Neural progenitor cell (in vitro differentiated cells): ENCODE data around the gene DNAH14. TPM values are rescaled to one million over a fixed set of nuclear protein-coding genes. Genes with fewer than 3 reads are reported as not detected.

ENCODE experiments used
- DNase-seq: peaks from one replicate; pipeline ENCODE4 v3.0.0-alpha.2; 2016; ENCODE audit warnings: low spot score
- H2AFZ ChIP-seq: fragments of 200-600 bp; sonication (generic); replicated peaks from 2 replicates; pipeline ENCODE4 v1.6.1; 2016; ENCODE audit warnings: antibody characterized with exemption
- H3F3A ChIP-seq: fragments of 200-600 bp; sonication (generic); 2 replicates; pipeline ENCODE4 v1.6.1; 2016; ENCODE audit warnings: antibody characterized with exemption, low read depth
- H3K27ac ChIP-seq: fragments of 200-600 bp; sonication (generic); 2 replicates; pipeline ENCODE4 v1.5.1; 2016; ENCODE audit warnings: mild to moderate bottlenecking
- H3K27me3 ChIP-seq: fragments of 200-600 bp; sonication (generic); 2 replicates; pipeline ENCODE4 v1.6.1; 2016; ENCODE audit warnings: mild to moderate bottlenecking, moderate library complexity
- H3K36me3 ChIP-seq: fragments of 200-600 bp; sonication (generic); 2 replicates; pipeline ENCODE4 v1.5.1; 2016
- H3K4me1 ChIP-seq: fragments of 200-600 bp; sonication (generic); 2 replicates; pipeline ENCODE4 v1.6.1; 2016; ENCODE audit warnings: mixed run types
- H3K4me2 ChIP-seq: fragments of 200-600 bp; sonication (generic); 2 replicates; pipeline ENCODE4 v1.6.1; 2016
- H3K4me3 ChIP-seq: fragments of 200-600 bp; sonication (generic); 2 replicates; pipeline ENCODE4 v1.5.1; 2016
- H3K79me2 ChIP-seq: fragments of 200-600 bp; sonication (generic); 2 replicates; pipeline ENCODE4 v1.6.1; 2016; ENCODE audit warnings: low read depth
- H3K9ac ChIP-seq: fragments of 200-600 bp; sonication (generic); 2 replicates; pipeline ENCODE4 v1.6.1; 2016
- H3K9me3 ChIP-seq: fragments of 200-600 bp; sonication (generic); 2 replicates; pipeline ENCODE4 v1.5.1; 2016; ENCODE audit warnings: low read depth
- H4K20me1 ChIP-seq: fragments of 200-600 bp; sonication (generic); 2 replicates; pipeline ENCODE4 v1.6.1; 2016; ENCODE audit warnings: low read depth
- H3K27ac Mint-ChIP-seq: 3 replicates; pipeline ENCODE4 v1.8.0; 2021; ENCODE audit warnings: mixed read lengths
- H3K27me3 Mint-ChIP-seq: 2 replicates; pipeline ENCODE4 v1.8.0; 2022; ENCODE audit warnings: low read depth, mild to moderate bottlenecking, inconsistent platforms, moderate library complexity, mixed read lengths; ENCODE audit not compliant: insufficient read depth
- H3K36me3 Mint-ChIP-seq: 3 replicates; pipeline ENCODE4 v1.8.0; 2021; ENCODE audit warnings: mixed read lengths
- H3K4me1 Mint-ChIP-seq: 3 replicates; pipeline ENCODE4 v1.8.0; 2021; ENCODE audit warnings: mixed read lengths
- H3K4me3 Mint-ChIP-seq: 3 replicates; pipeline ENCODE4 v1.8.0; 2021; ENCODE audit warnings: mild to moderate bottlenecking, moderate library complexity, mixed read lengths
- H3K9me3 Mint-ChIP-seq: 3 replicates; pipeline ENCODE4 v1.8.0; 2020; ENCODE audit warnings: mixed read lengths
- EZH2 ChIP-seq: fragments of 200-600 bp; sonication (generic); IDR thresholded peaks from 2 replicates; pipeline ENCODE4 v1.6.1; 2017; ENCODE audit warnings: antibody characterized with exemption, mild to moderate bottlenecking, moderate library complexity
- EZH2phosphoT487 ChIP-seq: fragments of 200-600 bp; sonication (generic); IDR thresholded peaks from 2 replicates; pipeline ENCODE4 v1.6.1; 2017; ENCODE audit warnings: antibody characterized with exemption
- total RNA-seq: library from RNA; depleted of rRNA; stranded (reverse); fragments of >200 nt; gene quantifications from 2 replicates; pipeline ENCODE4 v1.2.3, GENCODE V29; 2015; ENCODE audit warnings: low replicate concordance
- TF ChIP-seq, protein P1 (sequence below): fragments of 200-600 bp; sonication (generic); IDR thresholded peaks from 2 replicates; pipeline ENCODE4 v1.5.1; 2017; ENCODE audit warnings: antibody characterized with exemption, mild to moderate bottlenecking

DNAH14 gene
- total RNA-seq, 1 donor from 2014 or later, result 118 TPM

DNA sequence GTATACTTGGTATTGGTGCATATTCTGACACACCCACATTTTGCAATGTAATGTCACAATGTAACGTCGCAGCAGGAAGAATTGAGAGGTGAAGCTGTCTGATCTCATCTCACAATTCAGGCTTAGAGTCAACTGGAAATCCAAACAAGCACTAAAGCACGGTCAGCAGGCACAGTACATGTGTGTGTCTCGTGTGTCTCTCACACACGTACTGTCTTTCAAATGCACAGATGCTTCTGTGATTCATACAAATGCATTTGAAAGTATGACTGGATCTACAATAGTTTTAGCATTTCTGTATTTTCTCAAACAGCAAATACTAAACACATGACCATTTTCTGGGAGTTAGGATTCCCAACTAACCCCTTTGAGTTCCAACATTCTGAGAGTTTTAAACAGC lies 471.5 kb downstream of the DNAH14 start:
- Mint-ChIP-seq H3K4me1 (no peaks in the 10 kb centered on the region), H3K27me3 (no peaks in the 10 kb centered on the region), H3K36me3 (peaks cover 47% of the 10 kb centered on the region), H3K9me3 (peaks cover 2% of the 10 kb centered on the region), H3K27ac (no peak overlapping the region), H3K4me3 (no peak overlapping the region)
- no peaks in the 10 kb centered on the region for H3F3A ChIP-seq
- no peak overlapping the region for H3K9ac ChIP-seq
- H3K4me1 ChIP-seq, result no peaks in the 10 kb centered on the region
- peaks cover 9% of the 10 kb centered on the region for H3K79me2 ChIP-seq
- DNase-seq, result no peak
- no peak overlapping the region for H3K27ac ChIP-seq
- TF ChIP-seq, protein P1, sequence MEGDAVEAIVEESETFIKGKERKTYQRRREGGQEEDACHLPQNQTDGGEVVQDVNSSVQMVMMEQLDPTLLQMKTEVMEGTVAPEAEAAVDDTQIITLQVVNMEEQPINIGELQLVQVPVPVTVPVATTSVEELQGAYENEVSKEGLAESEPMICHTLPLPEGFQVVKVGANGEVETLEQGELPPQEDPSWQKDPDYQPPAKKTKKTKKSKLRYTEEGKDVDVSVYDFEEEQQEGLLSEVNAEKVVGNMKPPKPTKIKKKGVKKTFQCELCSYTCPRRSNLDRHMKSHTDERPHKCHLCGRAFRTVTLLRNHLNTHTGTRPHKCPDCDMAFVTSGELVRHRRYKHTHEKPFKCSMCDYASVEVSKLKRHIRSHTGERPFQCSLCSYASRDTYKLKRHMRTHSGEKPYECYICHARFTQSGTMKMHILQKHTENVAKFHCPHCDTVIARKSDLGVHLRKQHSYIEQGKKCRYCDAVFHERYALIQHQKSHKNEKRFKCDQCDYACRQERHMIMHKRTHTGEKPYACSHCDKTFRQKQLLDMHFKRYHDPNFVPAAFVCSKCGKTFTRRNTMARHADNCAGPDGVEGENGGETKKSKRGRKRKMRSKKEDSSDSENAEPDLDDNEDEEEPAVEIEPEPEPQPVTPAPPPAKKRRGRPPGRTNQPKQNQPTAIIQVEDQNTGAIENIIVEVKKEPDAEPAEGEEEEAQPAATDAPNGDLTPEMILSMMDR, result no peak
- no peak for TF ChIP-seq EZH2
- TF ChIP-seq EZH2phosphoT487, result no peak
- no peak overlapping the region for H3K4me3 ChIP-seq
- H2AFZ ChIP-seq, result no peak overlapping the region
- H3K4me2 ChIP-seq, result no peak overlapping the region
- no peaks in the 10 kb centered on the region for H3K27me3 ChIP-seq
- H4K20me1 ChIP-seq, result no peaks in the 10 kb centered on the region
- no peaks in the 10 kb centered on the region for H3K9me3 ChIP-seq
- H3K36me3 ChIP-seq, result peaks cover 17% of the 10 kb centered on the region

GRCh38 chr1:225406976-225407725 lies 477.7 kb downstream of the DNAH14 start:
- Histone ChIP-seq H3F3A (no peaks in the 10 kb centered on the region), H3K9ac (no peak overlapping the region), H3K4me3 (no peak overlapping the region), H4K20me1 (peaks cover 19% of the 10 kb centered on the region), H3K4me2 (no peak overlapping the region), H3K9me3 (no peaks in the 10 kb centered on the region), H2AFZ (no peak overlapping the region), H3K79me2 (peaks cover 31% of the 10 kb centered on the region), H3K27ac (no peak overlapping the region), H3K4me1 (peaks cover 6% of the 10 kb centered on the region), H3K27me3 (no peaks in the 10 kb centered on the region), H3K36me3 (peaks cover 19% of the 10 kb centered on the region)
- Mint-ChIP-seq H3K4me1 (no peaks in the 10 kb centered on the region), H3K9me3 (no peaks in the 10 kb centered on the region), H3K27ac (no peak overlapping the region), H3K36me3 (peaks cover 54% of the 10 kb centered on the region), H3K27me3 (no peaks in the 10 kb centered on the region), H3K4me3 (no peak overlapping the region)
- TF ChIP-seq, protein P1, result no peak
- no peak for TF ChIP-seq EZH2
- TF ChIP-seq EZH2phosphoT487, result no peak
- DNase-seq, result no peak

DNA sequence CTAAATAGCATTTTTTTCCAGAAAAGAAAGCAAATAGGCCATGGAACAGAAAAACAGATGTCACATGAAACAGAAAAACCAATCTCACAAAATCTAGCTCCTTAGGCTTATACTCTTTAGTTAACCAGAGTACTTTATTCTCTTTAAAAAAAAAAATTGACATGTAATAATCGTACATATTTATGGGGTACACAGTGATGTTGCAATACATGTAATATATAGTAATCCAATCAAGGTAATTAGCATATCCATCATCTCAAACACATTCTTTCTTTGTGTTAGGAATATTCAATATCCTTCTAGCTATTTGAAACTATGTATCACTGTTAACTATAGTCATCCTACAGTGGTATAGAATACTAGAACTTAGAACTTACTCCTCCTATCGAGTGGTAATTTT lies 478.3 kb downstream of the DNAH14 start:
- no peaks in the 10 kb centered on the region for H3F3A ChIP-seq
- DNase-seq, result no peak
- no peaks in the 10 kb centered on the region for H3K9me3 ChIP-seq
- no peak overlapping the region for H3K4me2 ChIP-seq
- H3K36me3 ChIP-seq, result peaks cover 19% of the 10 kb centered on the region
- peaks cover 19% of the 10 kb centered on the region for H4K20me1 ChIP-seq
- Mint-ChIP-seq H3K4me3 (no peak overlapping the region), H3K27ac (no peak overlapping the region), H3K4me1 (no peaks in the 10 kb centered on the region), H3K27me3 (no peaks in the 10 kb centered on the region), H3K9me3 (no peaks in the 10 kb centered on the region), H3K36me3 (peaks cover 60% of the 10 kb centered on the region)
- peaks cover 6% of the 10 kb centered on the region for H3K4me1 ChIP-seq
- TF ChIP-seq EZH2, result no peak
- TF ChIP-seq EZH2phosphoT487, result no peak
- TF ChIP-seq, protein P1, result no peak
- no peak overlapping the region for H3K4me3 ChIP-seq
- peaks cover 30% of the 10 kb centered on the region for H3K79me2 ChIP-seq
- no peak overlapping the region for H2AFZ ChIP-seq
- no peaks in the 10 kb centered on the region for H3K27me3 ChIP-seq
- no peak overlapping the region for H3K27ac ChIP-seq
- H3K9ac ChIP-seq, result no peak overlapping the region
